CD14-positive monocyte (primary cell): ENCODE measurements around the gene PEX10. TPM values are rescaled to one million over a fixed set of nuclear protein-coding genes. Genes with fewer than 3 reads are reported as not detected.

Source experiments
- DNase-seq, 3 donors: peaks; one replicate each; pipeline ENCODE4 v3.0.0-alpha.2; 2011 to 2022
- H2AFZ ChIP-seq: 2 replicates; pipeline ENCODE4 v1.6.0; 2012; ENCODE audit warnings: mild to moderate bottlenecking, low read depth, low read length, inconsistent platforms; ENCODE audit not compliant: insufficient read depth, poor library complexity, severe bottlenecking
- H3K27ac ChIP-seq, 2 donors: 1 replicate in 1 of 2; 2 replicates in 1 of 2; pipeline ENCODE4 v1.5.1; 2012 to 2013; ENCODE audit warnings: low read length in 2 of 2, control low read depth in 1 of 2, inconsistent platforms in 1 of 2, low read depth in 1 of 2, mild to moderate bottlenecking in 1 of 2
- H3K27me3 ChIP-seq, 2 donors: one replicate each; pipeline versions ENCODE4 v1.6.0 to v1.6.1; 2011 to 2013; ENCODE audit warnings: low read length in 2 of 2; ENCODE audit not compliant: control insufficient read depth in 2 of 2, insufficient read depth in 2 of 2
- H3K36me3 ChIP-seq, 2 donors: replicated peaks in 1 of 2; 1 replicate in 1 of 2; 2 replicates in 1 of 2; pipeline versions ENCODE4 v1.5.1 to v1.6.1; 2012 to 2013; ENCODE audit warnings: low read length in 2 of 2, control low read depth in 1 of 2, inconsistent platforms in 1 of 2, mild to moderate bottlenecking in 1 of 2; ENCODE audit not compliant: insufficient read depth in 2 of 2, control insufficient read depth in 1 of 2
- H3K4me1 ChIP-seq, 2 donors: 1 replicate in 1 of 2; 2 replicates in 1 of 2; pipeline versions ENCODE4 v1.5.1 to v1.6.1; 2012 to 2013; ENCODE audit warnings: low read length in 2 of 2, control low read depth in 1 of 2, inconsistent platforms in 1 of 2, mild to moderate bottlenecking in 1 of 2, moderate library complexity in 1 of 2; ENCODE audit not compliant: insufficient read depth in 2 of 2, control insufficient read depth in 1 of 2
- H3K4me2 ChIP-seq: replicated peaks from 2 replicates; pipeline ENCODE3; 2012; ENCODE audit warnings: low read length, moderate library complexity, mild to moderate bottlenecking; ENCODE audit not compliant: poor library complexity, severe bottlenecking; ENCODE audit errors: extremely low read depth
- H3K4me3 ChIP-seq, 3 experiments: fragments of 200-600 bp in 1 of 3; sonication (generic) in 1 of 3; replicated peaks in 1 of 3; 1 replicate in 2 of 3; 2 replicates in 1 of 3; pipeline ENCODE4 v1.5.1; 2011 to 2013; ENCODE audit warnings: low read length in 3 of 3, mild to moderate bottlenecking in 3 of 3, control low read depth in 2 of 3, low read depth in 2 of 3, inconsistent platforms in 1 of 3, moderate library complexity in 1 of 3
- H3K79me2 ChIP-seq: 2 replicates; pipeline ENCODE4 v1.6.0; 2012; ENCODE audit warnings: mild to moderate bottlenecking, control low read depth, inconsistent platforms, low read length, moderate library complexity; ENCODE audit not compliant: insufficient read depth
- H3K9ac ChIP-seq: 2 replicates; pipeline ENCODE4 v1.6.0; 2017; ENCODE audit warnings: low read length, mild to moderate bottlenecking; ENCODE audit not compliant: insufficient read depth, poor library complexity, severe bottlenecking
- H3K9me3 ChIP-seq, 2 donors: replicated peaks in 1 of 2; 1 replicate in 1 of 2; 2 replicates in 1 of 2; pipeline versions ENCODE4 v1.5.1 to v1.6.1; 2012 to 2013; ENCODE audit warnings: low read length in 2 of 2, control low read depth in 1 of 2; ENCODE audit not compliant: control insufficient read depth in 1 of 2, insufficient read depth in 1 of 2
- H4K20me1 ChIP-seq: 2 replicates; pipeline ENCODE4 v1.6.0; 2012; ENCODE audit warnings: mild to moderate bottlenecking, low read length, control low read depth, moderate library complexity; ENCODE audit not compliant: insufficient read depth
- H3K27ac Mint-ChIP-seq, 7 donors: one replicate each; pipeline ENCODE4 v1.8.0; 2020; ENCODE audit warnings: mild to moderate bottlenecking in 7 of 7, mixed read lengths in 7 of 7, moderate library complexity in 6 of 7, inconsistent platforms in 2 of 7
- H3K27me3 Mint-ChIP-seq, 3 donors: one replicate each; pipeline ENCODE4 v1.8.0; 2021 to 2022; ENCODE audit warnings: low read depth in 3 of 3, mild to moderate bottlenecking in 3 of 3, mixed read lengths in 3 of 3, moderate library complexity in 3 of 3, inconsistent platforms in 1 of 3
- H3K36me3 Mint-ChIP-seq, 2 donors: one replicate each; pipeline ENCODE4 v1.8.0; 2020; ENCODE audit warnings: mixed read lengths in 2 of 2, inconsistent platforms in 1 of 2, mild to moderate bottlenecking in 1 of 2
- H3K4me1 Mint-ChIP-seq: one replicate; pipeline ENCODE4 v1.8.0; 2020; ENCODE audit warnings: mild to moderate bottlenecking, mixed read lengths
- H3K4me3 Mint-ChIP-seq, 2 donors: one replicate each; pipeline ENCODE4 v1.8.0; 2020; ENCODE audit warnings: mild to moderate bottlenecking in 2 of 2, mixed read lengths in 2 of 2, moderate library complexity in 1 of 2
- H3K9me3 Mint-ChIP-seq, 7 donors: one replicate each; pipeline ENCODE4 v1.8.0; 2020 to 2022; ENCODE audit warnings: mixed read lengths in 7 of 7, mild to moderate bottlenecking in 6 of 7, moderate library complexity in 6 of 7, inconsistent platforms in 2 of 7
- CTCF ChIP-seq: fragments of 200-600 bp; IDR thresholded peaks from one replicate; pipeline ENCODE4 v1.8.0; 2022; ENCODE audit warnings: antibody characterized with exemption, mild to moderate bottlenecking
- WGBS: methylation state at CpG from one replicate; pipeline ENCODE4 v1.1.5; 2013; ENCODE audit warnings: missing lambda C conversion rate; ENCODE audit not compliant: insufficient coverage; 5-methylcytosine and 5-hydroxymethylcytosine counted together
- intact Hi-C, 2 donors: fragments of 100-400 bp; cut with micrococcal nuclease; formaldehyde crosslinking; loops; one replicate each; pipeline versions ENCODE4 v1.15.0 to v1.15.1; 2023
- polyA plus RNA-seq, 3 donors: library from polyadenylated mRNA; depleted of rRNA in 1 of 3; unstranded in 2 of 3; stranded (reverse) in 1 of 3; fragments of 300-500 nt in 2 of 3; fragments of >200 nt in 1 of 3; fragmentation: Illumina TruSeq in 2 of 3; gene quantifications; 1 replicate in 2 of 3; 2 replicates in 1 of 3; pipeline ENCODE4 v1.2.3, GENCODE V29; 2012 to 2021

PEX10 gene
- polyA plus RNA-seq, 3 donors, result 7.0 to 10.5 (median 8.2) TPM

GRCh38 chr1:2375923-2376260 is 36.5 kb downstream of the PEX10 start:
- peaks cover 0 to 6% (median 0%) of the 10 kb centered on the region in 7 donors for H3K9me3 Mint-ChIP-seq
- TF ChIP-seq CTCF, result no peak
- H3K4me3 Mint-ChIP-seq, result no peak overlapping the region
- no peaks in the 10 kb centered on the region for H3K79me2 ChIP-seq
- 93% methylated on average over 7 of the region's 7 CpGs for WGBS
- no peak overlapping the region for H2AFZ ChIP-seq
- H3K27ac ChIP-seq, result no peak overlapping the region
- H3K27me3 ChIP-seq, result no peaks in the 10 kb centered on the region
- H3K9me3 ChIP-seq, result no peaks in the 10 kb centered on the region
- H4K20me1 ChIP-seq, result no peaks in the 10 kb centered on the region
- H3K36me3 ChIP-seq, result no peaks in the 10 kb centered on the region
- no peak overlapping the region for H3K9ac ChIP-seq
- peaks cover 4 to 6% of the 10 kb centered on the region in 2 donors for H3K4me1 ChIP-seq
- peaks cover 9% of the 10 kb centered on the region for H3K4me1 Mint-ChIP-seq
- H3K27ac Mint-ChIP-seq, result peak overlapping the region in 1 of 7 donors; percentile 46
- DNase-seq, result no peak
- no peaks in the 10 kb centered on the region for H3K36me3 Mint-ChIP-seq
- intact Hi-C loops, result no loop called here
- peaks cover 0 to 1% (median 0%) of the 10 kb centered on the region in 3 donors for H3K27me3 Mint-ChIP-seq
- no peak overlapping the region for H3K4me3 ChIP-seq
- H3K4me2 ChIP-seq, result no peak overlapping the region

- Histone ChIP-seq H3K9me3 (no peaks in the 10 kb centered on the region), H3K27me3 (no peaks in the 10 kb centered on the region), H3K4me3 (no peak overlapping the region), H3K9ac (peak overlapping the region; percentile 4), H4K20me1 (no peaks in the 10 kb centered on the region), H3K79me2 (no peaks in the 10 kb centered on the region), H3K4me1 (peaks cover 4 to 6% of the 10 kb centered on the region in 2 donors), H3K4me2 (no peak overlapping the region), H2AFZ (no peak overlapping the region), H3K27ac (no peak overlapping the region), H3K36me3 (no peaks in the 10 kb centered on the region)
- peaks cover 0 to 1% (median 0%) of the 10 kb centered on the region in 3 donors for H3K27me3 Mint-ChIP-seq
- H3K36me3 Mint-ChIP-seq, result no peaks in the 10 kb centered on the region
- no peak for TF ChIP-seq CTCF
- DNase-seq, result no peak
- WGBS, result 90% methylated on average over 21 of the region's 23 CpGs
- intact Hi-C loops, result no loop called here
- no peak overlapping the region for H3K4me3 Mint-ChIP-seq
- no peak overlapping the region for H3K27ac Mint-ChIP-seq
- H3K4me1 Mint-ChIP-seq, result peaks cover 9% of the 10 kb centered on the region
- peaks cover 0 to 6% (median 0%) of the 10 kb centered on the region in 7 donors for H3K9me3 Mint-ChIP-seq
These were observed 37.0 kb downstream of the PEX10 start for GRCh38 chr1:2375246-2375922.
